Body of pancreas (tissue), 4 donors: ENCODE measurements around the gene HERC5. TPM values are rescaled to one million over a fixed set of nuclear protein-coding genes. Genes with fewer than 3 reads are reported as not detected.

Experiments
- ATAC-seq: fragments of 150-250 bp; one replicate; pipeline ENCODE4 v1.9.1; 2016
- DNase-seq, 4 donors: peaks; one replicate each; pipeline ENCODE4 v3.0.0-alpha.2; 2019
- H3K27ac ChIP-seq, 4 donors: fragments of 200-600 bp; sonication (generic); 1 replicate in 3 of 4; 2 replicates in 1 of 4; pipeline versions ENCODE4 v1.5.1 to v1.6.1; 2016 to 2019; ENCODE audit warnings: mild to moderate bottlenecking in 1 of 4, mixed read lengths in 1 of 4, moderate library complexity in 1 of 4
- H3K27me3 ChIP-seq, 2 donors: fragments of 200-600 bp; sonication (generic); one replicate each; pipeline ENCODE4 v1.6.0; 2016; ENCODE audit warnings: mild to moderate bottlenecking in 1 of 2
- H3K36me3 ChIP-seq, 2 donors: fragments of 200-600 bp; sonication (generic); replicated peaks in 1 of 2; 2 replicates each; pipeline ENCODE4 v1.5.1; 2016; ENCODE audit warnings: low read depth in 2 of 2; ENCODE audit not compliant: insufficient read depth in 1 of 2
- H3K4me1 ChIP-seq: fragments of 200-600 bp; sonication (generic); one replicate; pipeline ENCODE4 v1.6.0; 2016
- H3K4me3 ChIP-seq, 2 donors: fragments of 200-600 bp; sonication (generic); 1 replicate in 1 of 2; 2 replicates in 1 of 2; pipeline ENCODE4 v1.5.1; 2016 to 2019
- H3K9me3 ChIP-seq, 3 donors: fragments of 200-600 bp; sonication (generic); 1 replicate in 2 of 3; 2 replicates in 1 of 3; pipeline ENCODE4 v1.5.1; 2016
- CTCF ChIP-seq, 7 experiments: fragments of 450-650 bp in 4 of 7; fragments of 200-600 bp in 3 of 7; sonication (generic) in 3 of 7; IDR thresholded peaks; one replicate each; pipeline ENCODE4 v1.5.1; 2016 to 2019; ENCODE audit warnings: antibody characterized with exemption in 7 of 7
- POLR2A ChIP-seq, 3 donors: fragments of 450-650 bp; IDR thresholded peaks; one replicate each; pipeline ENCODE4 v1.6.1; 2016; ENCODE audit warnings: antibody characterized with exemption in 3 of 3, mild to moderate bottlenecking in 2 of 3
- WGBS, 2 donors: methylation state at CpG; one replicate each; pipeline ENCODE4 v1.1.5; 2017; 5-methylcytosine and 5-hydroxymethylcytosine counted together
- intact Hi-C: fragments of 100-400 bp; cut with DNase I; formaldehyde crosslinking; loops from one replicate; pipeline ENCODE4 v1.15.1; 2023
- total RNA-seq, 2 donors: library from RNA; depleted of rRNA; stranded (reverse); fragments of >200 nt; gene quantifications; one replicate each; pipeline ENCODE4 v1.1.0, GENCODE V29; 2016

Gene HERC5
- total RNA-seq, 2 donors from 2014 or later = 2.6 to 3.9 TPM

DNA sequence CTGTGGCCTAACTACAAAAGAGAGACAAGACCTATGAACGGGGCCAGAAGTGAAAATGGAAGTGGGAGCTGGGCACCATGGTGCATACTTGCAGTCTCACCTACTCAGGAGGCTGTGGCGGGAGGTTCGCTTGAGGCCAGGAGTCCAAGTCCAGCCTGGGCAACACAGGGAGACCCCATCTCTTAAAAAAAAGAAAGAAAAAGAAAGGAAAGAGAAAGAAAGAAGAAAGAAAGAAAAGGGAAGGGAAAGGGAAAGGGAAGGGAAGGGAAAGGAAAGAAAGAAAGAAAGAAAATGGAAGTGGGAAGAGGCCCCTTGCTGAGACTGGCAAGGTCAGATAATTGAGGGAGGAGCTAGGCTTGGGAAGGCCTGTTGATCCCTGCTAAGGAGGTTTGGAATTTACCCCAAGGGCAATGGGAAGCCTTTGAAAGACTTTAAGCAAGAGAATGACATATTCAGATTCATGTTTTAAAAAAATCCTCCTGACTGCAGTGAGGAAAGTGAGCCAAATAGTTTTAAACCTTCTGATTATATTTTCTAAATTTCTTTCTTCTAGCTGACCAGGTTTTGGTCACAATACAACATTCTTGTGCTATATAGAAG is 17.7 kb upstream of the HERC5 start:
- intact Hi-C loops = no loop called here
- TF ChIP-seq POLR2A (IDR thresholded peaks at IDR 0.05) (no peak), CTCF (IDR thresholded peaks at IDR 0.05) (no peak)
- H3K27me3 ChIP-seq = no peaks in the 10 kb centered on the region
- H3K36me3 ChIP-seq = peaks cover 0 to 2% of the 10 kb centered on the region in 2 donors
- H3K9me3 ChIP-seq = no peaks in the 10 kb centered on the region
- ATAC-seq = no peak
- H3K4me3 ChIP-seq = no peak overlapping the region
- H3K4me1 ChIP-seq = no peaks in the 10 kb centered on the region
- 92 to 94% methylated on average over 3 of the region's 3 CpGs for WGBS, 2 donors
- no peak for DNase-seq
- no peak overlapping the region for H3K27ac ChIP-seq

DNA sequence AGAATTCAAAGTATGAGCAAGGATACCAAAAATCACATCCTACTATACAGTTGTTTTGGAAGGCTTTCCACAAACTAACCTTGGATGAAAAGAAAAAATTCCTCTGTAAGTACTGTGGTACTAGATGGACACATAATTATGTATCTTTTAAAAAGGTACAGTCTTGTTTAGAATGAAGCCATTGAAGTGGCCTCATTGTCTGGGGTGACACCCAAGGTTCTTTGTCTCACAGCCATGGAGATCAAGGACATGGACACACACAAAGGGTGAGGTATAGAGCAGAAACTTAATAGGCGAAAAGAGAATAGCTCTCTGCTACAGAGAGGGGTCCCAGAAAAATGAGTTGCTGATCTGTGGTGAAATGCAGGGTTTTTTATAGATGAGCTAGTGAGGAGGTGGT is 16.8 kb upstream of the HERC5 start:
- intact Hi-C loops = no loop called here
- Histone ChIP-seq H3K27me3 (no peaks in the 10 kb centered on the region), H3K9me3 (no peaks in the 10 kb centered on the region), H3K27ac (no peak overlapping the region), H3K36me3 (peaks cover 0 to 2% of the 10 kb centered on the region in 2 donors), H3K4me1 (no peaks in the 10 kb centered on the region), H3K4me3 (no peak overlapping the region)
- no peak for TF ChIP-seq POLR2A (IDR thresholded peaks at IDR 0.05)
- TF ChIP-seq CTCF (IDR thresholded peaks at IDR 0.05) = no peak
- ATAC-seq = no peak
- no peak for DNase-seq
- 88 to 95% methylated on average over 1 of the region's 1 CpG for WGBS, 2 donors

DNA sequence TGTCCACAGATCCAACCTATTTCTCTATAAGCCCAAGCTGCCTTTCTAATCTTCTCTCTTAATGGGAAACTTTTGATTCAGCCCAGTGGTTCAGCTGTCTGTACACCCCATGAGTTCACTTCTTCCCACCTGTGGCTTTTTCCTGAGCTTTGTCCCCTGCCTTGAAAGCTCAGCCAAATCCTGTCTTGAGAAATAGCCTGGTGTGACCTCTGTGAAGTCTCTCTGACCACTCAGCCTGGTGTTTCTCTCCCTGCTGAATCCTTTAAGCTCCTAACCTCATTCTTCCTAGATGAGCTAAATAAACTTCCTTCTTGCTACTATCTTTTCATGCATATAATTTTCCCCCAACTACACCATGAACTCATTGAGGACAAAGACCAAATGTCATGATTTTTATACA is 15.2 kb upstream of the HERC5 start:
- Histone ChIP-seq H3K9me3 (no peaks in the 10 kb centered on the region), H3K27ac (no peak overlapping the region)
- intact Hi-C loops = no loop called here

GRCh38 chr4:88442689-88443191 is 14.2 kb upstream of the HERC5 start:
- no peak overlapping the region for H3K27ac ChIP-seq
- no peak overlapping the region for H3K4me3 ChIP-seq
- H3K9me3 ChIP-seq = no peaks in the 10 kb centered on the region
- intact Hi-C loops = no loop called here
- 93 to 100% methylated on average over 1 of the region's 1 CpG for WGBS, 2 donors
- no peak for DNase-seq
- no peak for ATAC-seq
- H3K27me3 ChIP-seq = no peaks in the 10 kb centered on the region
- no peaks in the 10 kb centered on the region for H3K4me1 ChIP-seq
- no peak for TF ChIP-seq CTCF (IDR thresholded peaks at IDR 0.05)
- TF ChIP-seq POLR2A (IDR thresholded peaks at IDR 0.05) = no peak
- no peaks in the 10 kb centered on the region for H3K36me3 ChIP-seq

More for the DNA sequence above, 15.2 kb upstream of the HERC5 start:
- no peak for TF ChIP-seq POLR2A (IDR thresholded peaks at IDR 0.05)
- no peak for TF ChIP-seq CTCF (IDR thresholded peaks at IDR 0.05)
- Histone ChIP-seq H3K27me3 (no peaks in the 10 kb centered on the region), H3K4me1 (no peaks in the 10 kb centered on the region), H3K36me3 (no peaks in the 10 kb centered on the region), H3K4me3 (no peak overlapping the region)
- ATAC-seq (no peak), DNase-seq (no peak)

GRCh38 chr4:88443486-88443885 is 13.4 kb upstream of the HERC5 start:
- Histone ChIP-seq H3K36me3 (no peaks in the 10 kb centered on the region), H3K9me3 (no peaks in the 10 kb centered on the region), H3K27me3 (no peaks in the 10 kb centered on the region), H3K4me1 (no peaks in the 10 kb centered on the region), H3K27ac (no peak overlapping the region), H3K4me3 (no peak overlapping the region)
- WGBS, 2 donors = 94% methylated on average over 5 of the region's 5 CpGs
- intact Hi-C loops = no loop called here
- no peak for TF ChIP-seq CTCF (IDR thresholded peaks at IDR 0.05)
- TF ChIP-seq POLR2A (IDR thresholded peaks at IDR 0.05) = no peak
- ATAC-seq (no peak), DNase-seq (no peak)
